ENCODE results near the gene SEC14L5.

The SEC14L5 gene

GRCh38 chr16:4994719-4995434 is 36.7 kb downstream of the SEC14L5 start:
- no peak for DNase-seq (ENCODE audit: low spot score in 2 of 2)
- Mint-ChIP-seq H3K4me1 (no peaks in the 10 kb centered on the region), H3K36me3 (no peaks in the 10 kb centered on the region), H3K27ac (no peak overlapping the region), H3K27me3 (peaks cover 12% of the 10 kb centered on the region), H3K9me3 (no peaks in the 10 kb centered on the region), H3K4me3 (no peak overlapping the region)
- no peak for ATAC-seq (ENCODE audit: low read depth)

- Mint-ChIP-seq H3K27me3 (peaks cover 15% of the 10 kb centered on the region), H3K9me3 (no peaks in the 10 kb centered on the region), H3K4me3 (no peak overlapping the region), H3K27ac (no peak overlapping the region), H3K36me3 (no peaks in the 10 kb centered on the region), H3K4me1 (no peaks in the 10 kb centered on the region)
- DNase-seq (ENCODE audit: low spot score in 2 of 2): no peak
- ATAC-seq (ENCODE audit: low read depth): no peak
These were observed 42.5 kb downstream of the SEC14L5 start for GRCh38 chr16:5000573-5001001.

DNA sequence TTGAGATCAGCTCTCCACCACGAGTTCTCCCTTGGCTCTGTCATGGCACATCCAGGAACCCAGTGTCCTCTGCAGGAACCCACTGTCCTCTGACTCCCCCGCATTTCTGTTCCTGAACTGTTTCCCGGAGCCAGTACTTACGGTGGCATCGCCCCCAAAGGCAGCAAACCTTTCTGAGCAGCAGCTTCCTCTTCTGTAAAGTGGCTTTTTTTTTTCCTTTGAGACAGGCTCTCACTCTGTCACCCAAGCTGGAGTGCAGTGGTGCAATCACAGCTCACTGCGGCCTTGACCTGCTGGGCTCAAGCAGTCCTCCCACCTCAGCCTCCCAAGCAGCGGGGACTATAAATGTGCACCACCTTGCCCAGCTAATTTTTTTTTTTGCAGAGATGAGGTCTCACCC is 43.4 kb downstream of the SEC14L5 start:
- DNase-seq (ENCODE audit: low spot score in 2 of 2) (no peak), ATAC-seq (ENCODE audit: low read depth) (no peak)
- H3K27me3 Mint-ChIP-seq: peaks cover 13% of the 10 kb centered on the region
- no peaks in the 10 kb centered on the region for H3K4me1 Mint-ChIP-seq
- no peak overlapping the region for H3K4me3 Mint-ChIP-seq
- H3K36me3 Mint-ChIP-seq: no peaks in the 10 kb centered on the region
- no peaks in the 10 kb centered on the region for H3K9me3 Mint-ChIP-seq
- no peak overlapping the region for H3K27ac Mint-ChIP-seq

- no peaks in the 10 kb centered on the region for H3K9me3 Mint-ChIP-seq
- ATAC-seq (ENCODE audit: low read depth) (no peak), DNase-seq (ENCODE audit: low spot score in 2 of 2) (no peak)
- peaks cover 10% of the 10 kb centered on the region for H3K27me3 Mint-ChIP-seq
- H3K36me3 Mint-ChIP-seq: no peaks in the 10 kb centered on the region
- H3K27ac Mint-ChIP-seq: no peak overlapping the region
- no peak overlapping the region for H3K4me3 Mint-ChIP-seq
- no peaks in the 10 kb centered on the region for H3K4me1 Mint-ChIP-seq
These were observed 43.9 kb downstream of the SEC14L5 start for GRCh38 chr16:5001986-5002385.

- Mint-ChIP-seq H3K27me3 (peaks cover 10% of the 10 kb centered on the region), H3K4me3 (no peak overlapping the region)
- ATAC-seq (ENCODE audit: low read depth): no peak
These were observed 44.6 kb downstream of the SEC14L5 start for GRCh38 chr16:5002699-5003143.

DNA sequence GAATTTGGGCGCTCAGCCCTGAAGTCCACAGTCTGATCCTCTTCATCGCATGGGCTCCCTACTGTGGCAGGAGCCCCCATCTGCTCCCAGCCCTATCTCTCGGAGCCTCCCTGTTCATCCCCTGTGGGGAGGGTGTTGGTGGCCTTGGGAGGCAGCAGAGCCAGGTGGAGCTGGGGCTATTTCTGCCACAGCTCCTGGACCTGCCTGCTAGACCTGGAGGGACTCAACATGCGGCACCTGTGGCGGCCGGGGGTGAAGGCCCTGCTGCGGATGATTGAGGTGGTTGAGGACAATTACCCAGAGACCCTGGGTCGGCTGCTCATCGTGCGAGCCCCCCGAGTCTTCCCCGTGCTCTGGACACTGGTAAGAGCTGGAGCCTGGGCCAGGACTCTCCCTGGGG is 45.1 kb downstream of the SEC14L5 start:
- H3K4me3 Mint-ChIP-seq: no peak overlapping the region
- no peak for ATAC-seq (ENCODE audit: low read depth)

More at GRCh38 chr16:5002699-5003143, 44.6 kb downstream of the SEC14L5 start:
- H3K9me3 Mint-ChIP-seq: no peaks in the 10 kb centered on the region
- H3K36me3 Mint-ChIP-seq: no peaks in the 10 kb centered on the region
- H3K27ac Mint-ChIP-seq: no peak overlapping the region
- H3K4me1 Mint-ChIP-seq: no peaks in the 10 kb centered on the region
- DNase-seq (ENCODE audit: low spot score in 2 of 2): no peak

GRCh38 chr16:5003828-5004227 is 45.7 kb downstream of the SEC14L5 start:
- no peak for ATAC-seq (ENCODE audit: low read depth)
- Mint-ChIP-seq H3K27ac (no peak overlapping the region), H3K9me3 (no peaks in the 10 kb centered on the region)

More for the DNA sequence above, 45.1 kb downstream of the SEC14L5 start:
- DNase-seq (ENCODE audit: low spot score in 2 of 2): no peak
- Mint-ChIP-seq H3K9me3 (no peaks in the 10 kb centered on the region), H3K27ac (no peak overlapping the region), H3K36me3 (no peaks in the 10 kb centered on the region), H3K4me1 (no peaks in the 10 kb centered on the region), H3K27me3 (peaks cover 10% of the 10 kb centered on the region)

GRCh38 chr16:5004311-5004710 is 46.2 kb downstream of the SEC14L5 start:
- no peaks in the 10 kb centered on the region for H3K36me3 Mint-ChIP-seq
- H3K27me3 Mint-ChIP-seq: peaks cover 8% of the 10 kb centered on the region
- no peak overlapping the region for H3K27ac Mint-ChIP-seq
- no peak overlapping the region for H3K4me3 Mint-ChIP-seq
- ATAC-seq (ENCODE audit: low read depth): no peak
- H3K9me3 Mint-ChIP-seq: no peaks in the 10 kb centered on the region
- DNase-seq (ENCODE audit: low spot score in 2 of 2): no peak
- H3K4me1 Mint-ChIP-seq: no peaks in the 10 kb centered on the region

More at GRCh38 chr16:5003828-5004227, 45.7 kb downstream of the SEC14L5 start:
- Mint-ChIP-seq H3K4me1 (no peaks in the 10 kb centered on the region), H3K4me3 (no peak overlapping the region), H3K36me3 (no peaks in the 10 kb centered on the region), H3K27me3 (peaks cover 8% of the 10 kb centered on the region)
- no peak for DNase-seq (ENCODE audit: low spot score in 2 of 2)

- Mint-ChIP-seq H3K4me3 (no peak overlapping the region), H3K27ac (no peak overlapping the region), H3K27me3 (peaks cover 18% of the 10 kb centered on the region), H3K4me1 (no peaks in the 10 kb centered on the region), H3K36me3 (no peaks in the 10 kb centered on the region), H3K9me3 (no peaks in the 10 kb centered on the region)
- no peak for DNase-seq (ENCODE audit: low spot score in 2 of 2)
- ATAC-seq (ENCODE audit: low read depth): no peak
These were observed 47.8 kb downstream of the SEC14L5 start for GRCh38 chr16:5005916-5006315.

GRCh38 chr16:5006348-5007193 is 48.4 kb downstream of the SEC14L5 start:
- no peaks in the 10 kb centered on the region for H3K9me3 Mint-ChIP-seq
- no peak for ATAC-seq (ENCODE audit: low read depth)
- H3K36me3 Mint-ChIP-seq: no peaks in the 10 kb centered on the region
- no peak overlapping the region for H3K27ac Mint-ChIP-seq
- H3K27me3 Mint-ChIP-seq: peaks cover 18% of the 10 kb centered on the region
- H3K4me3 Mint-ChIP-seq: no peak overlapping the region
- no peak for DNase-seq (ENCODE audit: low spot score in 2 of 2)
- H3K4me1 Mint-ChIP-seq: no peaks in the 10 kb centered on the region

- Mint-ChIP-seq H3K27me3 (peaks cover 19% of the 10 kb centered on the region), H3K9me3 (no peaks in the 10 kb centered on the region), H3K27ac (no peak overlapping the region), H3K4me1 (no peaks in the 10 kb centered on the region), H3K4me3 (no peak overlapping the region), H3K36me3 (no peaks in the 10 kb centered on the region)
- DNase-seq (ENCODE audit: low spot score in 2 of 2) (no peak), ATAC-seq (ENCODE audit: low read depth) (no peak)
These were observed 49.1 kb downstream of the SEC14L5 start for GRCh38 chr16:5007256-5007655.

DNA sequence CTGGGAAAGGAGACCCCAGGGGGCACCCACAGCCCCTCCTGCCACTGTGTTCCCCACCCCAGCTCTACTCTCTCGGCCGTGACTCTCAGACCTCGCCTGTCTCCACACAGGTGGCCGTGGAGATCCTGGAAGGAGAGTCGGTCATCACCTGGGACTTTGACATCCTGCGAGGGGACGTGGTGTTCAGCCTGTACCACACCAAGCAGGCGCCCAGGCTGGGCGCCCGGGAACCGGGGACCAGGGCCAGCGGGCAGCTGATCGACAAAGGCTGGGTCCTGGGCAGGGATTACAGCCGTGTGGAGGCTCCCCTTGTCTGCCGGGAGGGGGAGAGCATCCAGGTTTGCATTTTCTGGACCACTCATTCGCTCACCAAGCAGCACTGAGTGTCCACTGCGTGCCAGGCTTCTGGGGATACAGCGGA is 50.2 kb downstream of the SEC14L5 start:
- Mint-ChIP-seq H3K27me3 (peaks cover 21% of the 10 kb centered on the region), H3K36me3 (no peaks in the 10 kb centered on the region), H3K4me1 (no peaks in the 10 kb centered on the region), H3K9me3 (no peaks in the 10 kb centered on the region), H3K27ac (no peak overlapping the region), H3K4me3 (no peak overlapping the region)
- ATAC-seq (ENCODE audit: low read depth) (no peak), DNase-seq (ENCODE audit: low spot score in 2 of 2) (no peak)

GRCh38 chr16:5010576-5011329 is 52.6 kb downstream of the SEC14L5 start:
- no peak overlapping the region for H3K4me3 Mint-ChIP-seq
- H3K9me3 Mint-ChIP-seq: no peaks in the 10 kb centered on the region
- no peaks in the 10 kb centered on the region for H3K4me1 Mint-ChIP-seq
- no peak overlapping the region for H3K27ac Mint-ChIP-seq
- H3K36me3 Mint-ChIP-seq: no peaks in the 10 kb centered on the region
- peaks cover 17% of the 10 kb centered on the region for H3K27me3 Mint-ChIP-seq
- DNase-seq (ENCODE audit: low spot score in 2 of 2) (no peak), ATAC-seq (ENCODE audit: low read depth) (no peak)

GRCh38 chr16:5011637-5012036 is 53.5 kb downstream of the SEC14L5 start:
- no peak overlapping the region for H3K27ac Mint-ChIP-seq
- no peaks in the 10 kb centered on the region for H3K36me3 Mint-ChIP-seq
- H3K4me1 Mint-ChIP-seq: no peaks in the 10 kb centered on the region
- no peak for ATAC-seq (ENCODE audit: low read depth)
- H3K9me3 Mint-ChIP-seq: no peaks in the 10 kb centered on the region
- H3K4me3 Mint-ChIP-seq: no peak overlapping the region
- DNase-seq (ENCODE audit: low spot score in 2 of 2): no peak
- peaks cover 16% of the 10 kb centered on the region for H3K27me3 Mint-ChIP-seq

Measured in memory B cell (primary cell).